GM19455 (cell line): ENCODE results near the gene POLK.
"Not testable (repeated sequence)": the region's sequence is repeated elsewhere in the genome, so short reads cannot be mapped to it uniquely, and the experiment has no call there.

Source experiments
- ATAC-seq: cut with Tn5 transposase; IDR thresholded peaks from one replicate; pipeline ENCODE4 v1.9.1; 2021; ENCODE audit not compliant: unreplicated experiment

The POLK gene

GRCh38 chr5:75510417-75510835, 1.3 kb upstream of the POLK start:
- peak; percentile 7 for ATAC-seq

- ATAC-seq = peak; percentile 40
Observed at GRCh38 chr5:75510836-75511434, 756 bp upstream of the POLK start.

GRCh38 chr5:75512383-75513074, 838 bp downstream of the POLK start:
- no peak for ATAC-seq

- ATAC-seq = no peak
Observed at GRCh38 chr5:75513841-75514240, 2.1 kb downstream of the POLK start.

GRCh38 chr5:75514323-75514722, 2.6 kb downstream of the POLK start:
- ATAC-seq = no peak

- ATAC-seq = no peak
Observed at GRCh38 chr5:75519761-75520160, 8.1 kb downstream of the POLK start.

GRCh38 chr5:75521195-75521594, 9.5 kb downstream of the POLK start:
- ATAC-seq = no peak

- ATAC-seq = no peak
Observed at GRCh38 chr5:75522025-75522424, 10.3 kb downstream of the POLK start.

- ATAC-seq = no peak
Observed at GRCh38 chr5:75522542-75522941, 10.9 kb downstream of the POLK start.

- ATAC-seq = no peak
Observed at GRCh38 chr5:75523275-75523674, 11.6 kb downstream of the POLK start.

- peak; percentile 91 for ATAC-seq
Observed at GRCh38 chr5:75524071-75524470, 12.4 kb downstream of the POLK start.

GRCh38 chr5:75524591-75524990, 12.9 kb downstream of the POLK start:
- no peak for ATAC-seq

- no peak for ATAC-seq
Observed at GRCh38 chr5:75525344-75525743, 13.7 kb downstream of the POLK start.

- no peak for ATAC-seq
Observed at GRCh38 chr5:75526070-75526469, 14.4 kb downstream of the POLK start.

- no peak for ATAC-seq
Observed at GRCh38 chr5:75529185-75529584, 17.5 kb downstream of the POLK start.

GRCh38 chr5:75532190-75532589, 20.5 kb downstream of the POLK start:
- ATAC-seq = no peak

- ATAC-seq = not testable (repeated sequence)
Observed at GRCh38 chr5:75533716-75534115, 22.0 kb downstream of the POLK start.

- no peak for ATAC-seq
Observed at GRCh38 chr5:75534734-75535133, 23.0 kb downstream of the POLK start.

- no peak for ATAC-seq
Observed at GRCh38 chr5:75536147-75536546, 24.5 kb downstream of the POLK start.

GRCh38 chr5:75536694-75537360, 25.1 kb downstream of the POLK start:
- no peak for ATAC-seq

GRCh38 chr5:75538211-75538610, 26.5 kb downstream of the POLK start:
- no peak for ATAC-seq

- no peak for ATAC-seq
Observed at GRCh38 chr5:75545131-75545530, 33.4 kb downstream of the POLK start.
